ENCODE data around the gene ZNF236.

ZNF236 gene

DNA sequence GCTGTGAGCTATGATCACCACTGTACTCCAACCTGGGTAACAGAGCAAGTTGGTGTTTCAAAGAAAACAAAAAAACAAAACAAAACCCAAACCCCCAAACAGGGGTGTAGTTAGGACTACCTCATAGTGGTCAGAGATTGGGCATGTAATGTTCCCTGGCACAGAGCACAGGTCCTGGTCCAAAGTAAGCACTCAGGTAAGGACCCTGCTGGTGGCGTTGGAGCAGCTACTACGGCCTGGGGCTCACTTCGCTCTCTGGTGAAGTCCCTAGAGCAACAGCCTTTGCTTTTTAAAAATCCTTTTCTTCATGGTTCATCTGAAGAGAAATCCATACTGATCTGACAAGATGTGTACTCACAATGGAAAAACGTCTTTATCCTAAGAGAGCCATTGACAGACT, 130.4 kb downstream of the ZNF236 start:
- H3K27ac ChIP-seq = peak overlapping the region; percentile 98
- TF ChIP-seq, protein P1, sequence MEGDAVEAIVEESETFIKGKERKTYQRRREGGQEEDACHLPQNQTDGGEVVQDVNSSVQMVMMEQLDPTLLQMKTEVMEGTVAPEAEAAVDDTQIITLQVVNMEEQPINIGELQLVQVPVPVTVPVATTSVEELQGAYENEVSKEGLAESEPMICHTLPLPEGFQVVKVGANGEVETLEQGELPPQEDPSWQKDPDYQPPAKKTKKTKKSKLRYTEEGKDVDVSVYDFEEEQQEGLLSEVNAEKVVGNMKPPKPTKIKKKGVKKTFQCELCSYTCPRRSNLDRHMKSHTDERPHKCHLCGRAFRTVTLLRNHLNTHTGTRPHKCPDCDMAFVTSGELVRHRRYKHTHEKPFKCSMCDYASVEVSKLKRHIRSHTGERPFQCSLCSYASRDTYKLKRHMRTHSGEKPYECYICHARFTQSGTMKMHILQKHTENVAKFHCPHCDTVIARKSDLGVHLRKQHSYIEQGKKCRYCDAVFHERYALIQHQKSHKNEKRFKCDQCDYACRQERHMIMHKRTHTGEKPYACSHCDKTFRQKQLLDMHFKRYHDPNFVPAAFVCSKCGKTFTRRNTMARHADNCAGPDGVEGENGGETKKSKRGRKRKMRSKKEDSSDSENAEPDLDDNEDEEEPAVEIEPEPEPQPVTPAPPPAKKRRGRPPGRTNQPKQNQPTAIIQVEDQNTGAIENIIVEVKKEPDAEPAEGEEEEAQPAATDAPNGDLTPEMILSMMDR (conservative IDR thresholded peaks at IDR 0.05) = no peak

DNA sequence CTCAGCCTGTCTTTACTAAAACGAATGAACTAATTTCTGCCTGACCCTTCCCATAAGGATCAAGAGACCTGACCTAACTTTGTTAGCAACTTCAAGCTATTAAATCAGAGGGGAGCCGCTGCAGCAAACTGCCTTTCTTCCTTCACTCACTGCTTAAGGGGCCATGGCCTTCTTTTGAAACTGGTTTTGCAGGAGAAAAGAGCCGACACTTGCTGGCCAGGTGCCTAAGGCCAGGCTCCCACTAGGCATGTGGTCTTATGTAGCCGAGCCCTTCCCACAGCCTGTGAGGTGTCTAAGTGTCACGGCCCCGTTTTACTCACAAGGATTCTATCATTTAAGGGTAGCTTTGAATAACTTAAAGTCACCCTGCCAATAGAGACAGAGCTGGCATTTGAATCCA, 130.8 kb downstream of the ZNF236 start:
- peak overlapping the region; percentile 98 for H3K27ac ChIP-seq
- TF ChIP-seq, protein P1 (conservative IDR thresholded peaks at IDR 0.05) = no peak

DNA sequence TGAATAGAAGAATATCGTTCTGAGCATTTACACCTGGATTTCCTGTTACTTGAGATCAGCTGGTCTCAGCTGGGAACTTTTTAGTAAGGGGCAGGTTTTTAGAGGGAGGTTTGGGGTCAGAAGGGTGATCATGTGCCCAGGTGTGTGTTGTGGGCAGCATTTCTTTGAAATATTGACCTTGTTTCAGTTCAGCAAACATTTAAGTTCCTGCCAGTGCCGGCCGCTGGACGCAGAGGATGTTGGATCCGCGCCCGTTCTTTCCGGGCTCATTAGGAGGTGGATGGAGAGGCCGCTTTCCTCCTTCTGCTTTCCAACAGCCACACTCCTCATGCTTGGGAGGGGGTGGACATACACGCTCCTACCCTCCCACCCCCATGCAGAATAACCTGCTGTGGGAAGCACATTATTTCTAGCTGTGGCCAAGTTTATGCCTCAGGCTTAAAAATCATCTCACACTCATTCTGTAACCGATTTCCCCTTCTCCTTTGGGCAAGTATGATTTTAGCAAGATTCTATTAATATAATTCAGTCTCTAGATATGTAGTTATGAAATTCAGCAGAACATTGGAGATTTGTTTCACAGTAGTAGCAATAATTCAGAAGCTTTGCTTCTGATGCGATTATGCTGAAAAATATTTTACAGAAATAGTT, 131.4 kb downstream of the ZNF236 start:
- peak overlapping the region; percentile 98 for H3K27ac ChIP-seq
- TF ChIP-seq, protein P1 (conservative IDR thresholded peaks at IDR 0.05) = no peak

DNA sequence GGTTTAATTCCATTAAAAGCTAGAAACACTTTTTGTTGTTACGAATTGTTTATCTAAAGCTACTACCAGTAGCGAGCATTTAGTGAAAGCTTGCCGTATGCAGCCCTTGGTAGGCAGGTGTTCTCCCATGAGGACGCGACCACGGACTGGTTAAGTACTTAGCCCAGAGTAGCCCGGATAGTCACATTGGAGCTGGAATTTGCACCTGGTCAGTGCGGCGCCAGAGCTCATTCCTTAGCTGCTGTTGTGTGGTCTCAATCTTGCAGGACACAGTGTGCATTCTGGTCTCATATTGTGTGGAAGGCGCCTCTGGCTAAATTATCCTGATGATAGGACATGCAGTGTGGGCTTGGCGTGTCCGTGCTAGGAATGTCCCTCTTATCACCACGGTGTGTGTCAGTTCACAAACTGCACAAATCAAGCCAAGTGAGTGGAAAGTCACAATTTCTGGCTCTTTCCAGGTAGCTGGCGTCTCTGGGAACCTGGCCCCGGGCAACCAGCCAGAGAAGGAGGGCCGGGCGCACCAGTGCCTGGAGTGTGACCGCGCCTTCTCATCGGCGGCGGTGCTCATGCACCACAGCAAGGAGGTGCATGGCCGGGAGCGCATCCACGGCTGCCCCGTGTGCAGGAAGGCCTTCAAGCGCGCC, 133.3 kb downstream of the ZNF236 start:
- peak overlapping the region; percentile 98 for H3K27ac ChIP-seq

DNA sequence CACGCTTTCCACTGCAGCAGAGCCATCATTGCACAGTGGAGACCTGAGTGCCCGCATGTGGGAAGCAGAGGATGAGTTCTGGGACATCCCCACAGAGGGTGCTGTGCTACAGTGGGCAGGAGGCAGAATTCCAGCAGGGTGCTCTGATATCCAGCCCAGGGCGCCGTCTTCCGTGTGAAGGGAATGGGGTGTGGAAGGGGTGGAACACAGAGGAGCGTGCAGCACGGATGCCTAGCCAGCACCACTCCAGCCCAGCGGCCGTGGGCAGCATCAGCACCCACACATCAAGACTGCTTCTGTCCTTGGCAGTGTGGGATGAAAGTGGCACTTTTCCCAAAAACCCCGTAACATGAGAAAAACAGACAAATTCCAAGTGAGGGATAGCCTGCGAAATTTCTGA, 134.3 kb downstream of the ZNF236 start:
- H3K27ac ChIP-seq = peak overlapping the region; percentile 98
- TF ChIP-seq, protein P1 (conservative IDR thresholded peaks at IDR 0.05) = no peak

More for the DNA sequence above, 133.3 kb downstream of the ZNF236 start:
- TF ChIP-seq, protein P1 (conservative IDR thresholded peaks at IDR 0.05) = peak; percentile 15; the same call in 1 of the 2 replicates

DNA sequence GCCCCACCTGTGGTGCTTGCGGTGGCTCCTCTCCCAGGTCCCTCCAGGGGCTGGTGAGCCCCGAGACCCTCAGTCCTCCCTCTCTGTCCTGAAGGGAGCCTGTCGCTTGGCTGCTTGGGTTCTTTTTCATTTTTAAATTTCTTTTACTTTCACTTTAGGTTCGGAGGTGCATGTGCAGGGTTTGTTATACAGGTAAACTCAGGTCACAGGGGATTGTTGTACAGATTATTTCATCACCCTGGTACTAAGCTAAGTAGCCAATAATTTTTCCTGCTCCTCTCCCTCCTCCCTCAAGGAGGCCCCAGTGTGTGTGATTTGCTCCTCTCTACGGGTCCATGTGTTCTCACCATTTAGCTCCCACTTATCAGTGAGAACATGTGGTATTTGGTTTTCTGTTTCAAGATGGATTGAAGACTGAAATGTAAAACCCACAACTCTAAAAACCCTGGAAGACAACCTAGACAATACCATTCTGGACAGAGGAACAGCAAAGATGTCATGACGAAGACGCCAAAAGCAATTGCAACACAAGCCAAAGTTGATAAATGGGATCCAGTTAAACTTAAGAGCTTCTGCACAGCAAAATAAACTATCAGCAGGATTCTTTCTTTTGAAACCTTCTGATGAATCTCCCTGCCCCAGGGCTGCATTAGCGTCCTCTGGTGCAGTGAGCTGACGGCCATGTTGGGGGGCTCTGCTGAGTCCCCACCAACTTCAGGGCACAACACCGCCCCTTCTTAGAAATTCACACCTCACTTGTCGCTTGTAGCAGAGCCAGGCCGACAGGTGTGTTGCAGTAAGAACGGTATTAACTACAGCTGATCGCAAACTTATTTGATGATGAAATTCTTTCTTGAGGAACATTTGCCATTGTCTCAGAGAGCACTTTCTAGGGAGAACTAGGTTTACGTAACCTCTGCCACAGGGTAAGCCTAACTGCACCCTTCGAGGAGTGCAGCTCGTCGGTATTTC, 135.3 kb downstream of the ZNF236 start:
- peak overlapping the region; percentile 98 for H3K27ac ChIP-seq
- TF ChIP-seq, protein P1 (conservative IDR thresholded peaks at IDR 0.05) = no peak
